ENCODE data around the gene STX10.

Gene STX10

DNA sequence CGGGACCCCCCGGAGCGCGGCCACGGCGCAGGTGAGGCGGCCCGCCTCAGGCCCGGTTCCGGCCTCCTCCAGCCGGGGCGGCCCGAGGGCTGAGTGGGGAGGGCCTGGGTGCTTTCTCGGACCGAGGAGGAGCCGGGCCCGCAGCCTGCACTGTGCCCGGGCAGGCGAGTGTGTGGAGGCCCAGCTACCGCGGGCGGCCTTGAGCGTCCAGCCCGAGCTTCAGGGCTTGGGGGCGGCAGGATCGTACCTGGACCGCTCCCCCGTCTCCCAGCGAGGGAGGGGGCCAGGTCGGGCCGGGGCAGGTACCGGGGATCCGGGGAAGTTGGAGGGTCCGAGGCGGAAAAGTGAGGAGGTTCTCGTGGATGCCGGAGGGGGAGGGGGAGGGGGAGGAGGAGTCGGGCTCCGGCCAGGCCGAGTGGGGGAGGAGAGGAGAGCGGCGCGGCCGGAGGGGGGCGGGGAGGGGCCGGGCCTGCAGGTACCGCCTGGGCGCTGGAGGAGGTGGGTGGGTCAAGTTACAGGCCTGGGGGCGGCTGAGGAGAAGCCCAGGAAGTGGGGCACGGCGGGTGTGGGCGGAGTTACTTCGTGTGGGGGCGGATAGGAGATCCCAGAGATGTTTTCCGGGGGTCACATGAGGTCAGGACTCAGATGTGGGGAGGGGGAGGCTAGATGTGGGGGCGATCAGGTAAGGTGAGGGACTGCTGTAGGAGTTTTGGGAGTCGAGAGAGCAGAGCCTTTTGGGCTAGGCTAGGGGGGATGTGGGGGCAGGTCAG, 31.6 kb downstream of the STX10 start:
- DNase-seq = peak; percentile 49

DNA sequence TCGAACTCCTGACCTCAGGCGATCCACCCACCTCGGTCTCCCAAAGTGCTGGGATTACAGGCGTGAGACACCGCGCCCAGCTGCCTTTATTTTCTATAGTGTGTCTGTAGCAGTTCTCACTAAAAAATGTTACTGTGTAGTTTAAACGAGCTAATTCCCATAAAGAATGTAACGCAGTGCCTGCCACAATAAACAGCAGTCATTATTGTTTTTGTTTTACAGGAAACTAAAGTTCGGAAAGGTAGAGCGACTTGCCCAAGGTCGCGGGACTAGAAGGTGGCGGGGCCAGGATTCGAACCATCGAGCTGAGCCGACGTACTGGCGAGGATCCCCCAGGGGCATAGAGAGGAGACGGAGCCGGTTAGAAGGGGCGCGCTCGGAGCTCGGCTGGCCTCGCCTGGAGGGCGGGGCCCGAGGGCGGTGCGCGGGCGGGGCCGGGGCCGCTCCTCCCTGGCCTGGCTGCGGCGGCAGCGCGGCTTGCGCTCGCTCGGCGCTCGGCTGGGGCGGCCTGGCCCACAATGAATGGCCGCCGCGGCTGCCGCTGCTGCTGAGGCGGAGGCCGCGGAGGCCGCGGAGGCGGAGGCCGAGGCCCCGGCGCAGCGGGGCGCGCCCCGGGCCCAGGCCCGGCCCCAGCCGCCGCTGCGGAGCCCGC, 32.3 kb downstream of the STX10 start, which contains the start of gene NACC1:
TSS of gene NACC1 (plus strand) at position 493 of the 652 bp plus-strand sequence. CDS start 16,944 bp downstream, outside the sequence.
- DNase-seq = peak; percentile 90

DNA sequence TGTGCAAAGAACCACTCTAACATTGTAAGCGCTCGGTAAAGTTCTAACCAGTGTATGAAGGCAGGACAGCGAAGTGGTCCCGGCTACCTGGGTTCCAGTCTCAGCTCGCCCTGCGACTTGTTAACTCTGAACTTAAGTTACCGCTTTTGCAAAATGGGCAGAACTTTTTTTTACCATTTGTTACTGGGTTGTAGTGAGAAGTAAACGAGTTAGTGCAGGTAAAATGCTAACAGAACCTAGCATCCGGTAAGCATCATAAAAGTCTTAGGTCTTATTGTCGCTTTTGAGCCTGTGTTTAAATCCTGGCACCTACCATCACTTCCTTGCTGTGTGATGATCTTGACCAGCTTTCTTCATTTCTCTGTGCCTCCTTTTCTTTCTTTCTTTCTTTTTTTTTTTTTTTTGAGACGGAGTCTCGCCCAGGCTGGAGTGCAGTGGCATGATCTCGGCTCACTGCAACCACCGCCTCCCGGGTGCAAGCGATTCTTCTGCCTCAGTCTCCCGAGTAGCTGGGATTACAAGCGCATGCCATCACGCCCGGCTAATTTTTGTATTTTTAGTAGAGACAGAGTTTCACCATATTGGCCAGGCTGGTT, 32.9 kb downstream of the STX10 start:
- peak; percentile 46 for DNase-seq

DNA sequence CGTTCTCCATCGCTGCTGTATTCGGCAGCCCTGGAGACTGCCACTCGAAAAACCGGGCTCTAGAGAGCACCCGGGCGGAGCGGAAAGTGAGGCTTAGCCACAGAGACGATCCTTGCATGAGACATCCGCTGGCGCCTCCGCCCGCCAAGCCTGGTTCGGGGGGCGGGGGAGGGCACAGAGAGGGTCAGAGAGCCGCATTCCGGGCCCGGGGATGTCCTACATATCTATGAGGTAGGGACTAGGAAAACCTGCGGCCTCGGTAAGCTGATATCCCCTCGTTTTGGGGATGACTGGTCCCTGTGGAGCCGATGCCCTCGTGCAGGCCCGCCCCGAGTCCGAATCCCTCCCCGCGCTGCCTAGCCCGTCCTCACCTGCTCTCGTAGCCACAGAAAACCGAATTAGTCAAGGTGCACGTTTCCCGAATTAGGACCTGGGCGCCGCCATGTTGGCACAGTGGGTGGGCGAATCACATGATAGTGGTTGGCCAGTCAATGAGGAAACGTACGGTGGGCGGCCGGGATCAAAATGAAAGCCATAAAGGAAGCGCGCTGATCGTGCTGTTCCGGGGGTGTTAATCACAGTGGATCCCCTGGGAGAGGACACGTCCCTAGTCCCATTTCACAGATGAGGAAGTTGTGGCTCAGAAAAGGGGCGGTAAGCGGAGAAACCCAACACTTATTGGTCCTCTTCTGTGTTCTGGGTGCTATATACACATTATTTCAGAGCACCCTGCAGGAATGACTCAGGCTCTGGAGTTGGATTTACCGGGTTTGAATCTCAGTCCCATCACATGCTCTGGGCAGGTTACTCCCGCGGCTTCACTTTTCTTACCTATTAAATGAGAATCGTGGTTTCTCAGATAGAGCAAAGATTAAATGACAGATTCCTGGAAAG, 33.6 kb downstream of the STX10 start, which contains the start of gene TRMT1:
TSS of gene TRMT1 (minus strand) at position 459 of the 894 bp plus-strand sequence. CDS start at position 118, 341 bp downstream.
- DNase-seq = peak; percentile 92

DNA sequence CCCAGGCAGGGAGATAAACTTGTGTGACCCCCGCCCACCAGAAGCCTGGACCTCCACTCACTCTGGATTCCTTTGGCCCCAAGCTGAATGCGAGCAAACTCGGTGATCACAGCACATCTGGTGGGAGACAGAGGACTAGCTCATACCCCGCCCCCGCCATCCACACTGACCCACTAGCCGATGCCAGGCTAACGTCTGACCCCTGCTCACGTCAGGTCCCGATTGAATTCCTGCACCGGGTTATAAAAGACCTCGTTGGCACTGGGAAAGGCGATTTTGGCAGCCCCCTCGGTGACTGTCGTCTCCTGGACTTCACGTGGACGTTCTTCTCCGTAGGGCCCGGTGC, 34.3 kb downstream of the STX10 start:
- no peak for DNase-seq

DNA sequence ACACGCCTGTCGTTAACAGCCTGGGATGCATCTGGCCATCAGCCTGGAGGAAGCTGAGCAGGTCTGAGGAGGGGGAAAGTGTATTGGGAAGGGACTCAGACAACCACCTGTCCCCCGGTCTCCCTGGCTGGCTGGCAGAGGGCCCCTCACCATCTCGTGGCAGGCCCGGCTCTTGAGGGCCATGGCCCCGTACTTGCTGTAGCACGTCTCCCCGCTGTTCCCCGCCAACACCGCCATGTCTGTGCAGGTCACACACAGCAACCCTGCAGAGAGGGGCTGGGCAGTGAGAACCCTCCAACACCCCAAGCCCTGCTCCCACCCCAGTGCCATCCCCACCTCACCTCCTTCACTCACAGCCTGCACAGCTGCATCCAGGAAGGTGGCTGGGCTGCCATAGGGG, 37.6 kb downstream of the STX10 start:
- DNase-seq = no peak

DNA sequence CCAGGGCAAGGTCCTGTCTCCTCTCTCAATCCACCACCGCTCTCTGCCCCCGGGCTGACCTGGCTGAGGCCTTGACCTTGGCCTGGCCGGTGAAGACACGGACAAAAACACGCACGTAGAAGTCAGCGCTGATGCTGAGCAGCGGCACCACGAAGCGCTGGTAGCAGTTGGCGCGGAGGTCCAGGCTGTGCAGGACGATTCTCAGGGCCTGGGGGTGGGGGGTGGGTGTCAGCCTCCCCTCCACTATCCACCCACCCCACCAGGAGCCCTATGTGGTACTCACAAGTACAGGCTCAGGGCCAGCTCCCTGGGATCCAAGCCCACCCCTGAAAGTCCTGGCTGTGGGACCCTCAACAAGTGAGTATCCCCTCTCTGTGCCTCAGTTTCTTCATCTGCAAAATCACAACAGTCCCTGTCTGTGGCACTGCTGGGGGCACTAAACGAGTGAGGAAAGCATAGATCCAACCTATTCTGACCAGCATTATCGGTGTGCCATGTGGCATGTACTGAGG, 40.0 kb downstream of the STX10 start:
- DNase-seq = no peak

DNA sequence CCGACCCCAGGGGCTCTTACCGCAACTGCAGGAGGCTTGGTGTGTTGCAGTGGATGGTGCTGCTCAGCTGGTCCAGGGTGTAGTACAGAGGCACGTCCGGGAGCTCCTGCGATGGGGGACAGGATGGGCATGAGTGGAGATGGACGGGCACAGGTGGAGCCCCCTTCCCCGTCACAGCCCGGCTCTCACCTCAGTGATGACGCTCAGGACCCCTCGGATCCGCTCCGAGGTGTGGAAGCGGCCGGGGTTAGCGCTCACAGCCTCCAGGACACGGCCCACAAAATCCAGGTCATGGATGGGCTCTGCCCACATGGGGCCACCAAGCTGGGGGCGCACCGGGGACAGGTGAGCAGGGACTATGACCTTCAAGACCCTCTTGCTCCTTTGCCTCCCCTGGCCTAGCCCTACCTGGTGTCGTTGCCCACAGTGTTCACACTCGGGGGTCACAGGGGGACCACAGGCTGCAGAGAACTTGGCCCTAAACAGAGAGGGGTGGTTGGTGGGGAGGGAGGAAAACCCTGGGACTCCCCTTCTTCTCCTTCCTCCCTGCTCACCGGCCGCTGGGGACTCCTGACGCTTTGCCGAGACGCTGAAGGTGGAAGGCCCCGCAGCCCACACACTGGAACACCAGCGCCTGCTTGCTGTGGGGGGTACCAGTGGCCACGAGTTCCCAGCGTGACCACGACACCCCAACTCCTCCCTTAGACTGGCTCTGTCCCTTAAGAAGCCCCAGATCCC, 40.6 kb downstream of the STX10 start:
- DNase-seq = no peak

DNA sequence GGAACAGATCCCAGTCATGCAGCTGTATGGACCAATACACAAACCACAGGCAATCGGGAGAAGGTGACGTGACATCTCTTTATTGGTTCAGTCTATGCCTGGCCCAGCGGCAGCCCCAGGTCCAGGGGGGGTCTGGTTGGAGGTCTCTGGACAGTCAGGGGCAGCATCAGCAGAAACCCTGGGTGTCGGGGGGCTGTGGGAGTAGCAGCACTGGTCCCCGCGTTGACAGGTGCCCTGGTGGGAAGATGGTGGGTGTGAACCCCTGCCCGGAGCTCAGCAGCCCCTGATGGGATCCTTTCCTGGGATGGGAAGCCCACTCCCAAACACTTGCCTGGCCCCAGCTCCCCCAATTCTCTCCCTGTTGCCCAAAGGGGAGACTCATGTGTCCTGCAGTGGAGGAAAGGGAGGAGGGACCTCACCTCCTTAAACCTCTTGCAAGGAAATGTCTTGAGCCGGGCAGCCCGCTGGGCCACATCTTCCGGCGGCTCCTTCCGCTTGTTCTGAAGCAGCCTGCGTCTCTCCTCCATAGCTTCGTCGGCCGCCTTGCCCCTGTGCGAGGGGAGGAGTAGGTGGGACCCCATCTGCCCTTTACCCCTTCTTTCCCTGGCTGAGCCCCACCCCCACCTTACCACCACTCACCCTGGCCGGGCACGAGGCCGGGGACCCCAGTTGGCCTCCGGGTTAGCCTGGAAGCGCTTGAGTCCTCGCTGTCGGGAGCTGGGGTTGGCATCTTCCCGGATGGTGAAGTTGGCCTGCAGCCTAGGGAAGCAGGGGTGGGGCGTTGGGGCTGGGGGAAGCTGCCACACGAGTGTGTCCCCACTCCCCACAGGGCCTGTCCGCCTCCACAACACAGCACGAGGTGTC, 45.1 kb downstream of the STX10 start:
- peak; percentile 40 for DNase-seq

DNA sequence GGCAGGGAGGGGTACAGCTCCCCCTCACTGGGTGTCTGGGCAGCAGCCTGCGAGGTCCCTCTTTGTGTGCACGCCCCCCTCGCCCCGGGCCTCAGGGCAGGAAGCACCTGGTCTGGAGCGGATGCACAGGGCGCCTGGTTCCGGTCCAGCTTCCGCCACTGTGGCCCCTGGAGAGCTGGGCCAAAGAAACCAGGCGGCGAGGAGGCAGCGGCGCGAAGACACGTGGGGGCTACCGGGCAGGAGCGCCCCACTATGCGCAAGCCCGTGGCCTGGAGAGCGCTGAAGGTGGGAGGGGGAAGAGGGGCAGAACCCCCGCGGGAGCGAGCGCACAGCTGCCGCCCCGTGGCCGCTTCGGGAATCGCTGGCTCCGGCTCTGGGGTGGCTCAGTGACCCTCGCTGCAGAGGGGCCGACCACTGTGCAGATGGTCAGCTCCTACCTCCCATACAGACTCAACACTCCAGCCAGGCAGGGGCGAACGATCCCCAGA, 45.8 kb downstream of the STX10 start:
- DNase-seq = peak; percentile 64

DNA sequence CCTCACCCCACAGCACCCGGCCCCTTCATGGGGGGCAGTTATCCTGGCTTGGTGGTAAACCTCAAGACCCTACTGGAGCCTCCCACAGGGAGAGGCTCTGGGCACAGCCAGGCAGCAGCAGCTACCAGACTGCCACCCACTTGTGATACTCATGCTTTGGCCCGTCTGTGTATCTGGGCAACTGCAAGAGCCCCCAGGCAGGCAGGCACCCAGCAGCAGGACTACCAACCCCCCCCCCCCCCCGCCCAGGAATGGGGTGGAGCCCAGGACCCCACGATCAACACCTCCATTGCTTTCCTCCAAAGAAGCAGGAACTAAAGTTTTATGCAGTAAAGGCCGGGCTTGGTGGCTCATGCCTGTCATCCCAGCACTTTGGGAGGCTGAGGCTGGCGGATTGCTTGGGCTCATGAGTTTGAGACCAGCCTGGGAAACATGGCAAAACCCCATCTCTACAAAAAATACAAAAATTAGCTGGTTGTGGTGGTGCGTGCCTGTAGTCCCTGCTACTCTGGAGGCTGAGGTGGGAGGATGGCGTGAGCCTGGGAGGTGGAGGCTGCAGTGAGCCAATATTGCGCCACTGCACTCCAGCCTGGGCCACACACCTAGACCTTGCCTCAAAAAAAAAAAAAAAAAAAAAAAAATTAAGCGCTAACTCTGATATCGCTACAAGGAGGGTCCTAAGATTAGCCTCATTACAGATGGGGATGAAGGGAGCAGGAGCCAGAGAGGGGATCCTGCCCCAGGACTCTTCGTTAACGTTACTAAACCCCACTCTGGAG, 46.4 kb downstream of the STX10 start:
- no peak for DNase-seq

DNA sequence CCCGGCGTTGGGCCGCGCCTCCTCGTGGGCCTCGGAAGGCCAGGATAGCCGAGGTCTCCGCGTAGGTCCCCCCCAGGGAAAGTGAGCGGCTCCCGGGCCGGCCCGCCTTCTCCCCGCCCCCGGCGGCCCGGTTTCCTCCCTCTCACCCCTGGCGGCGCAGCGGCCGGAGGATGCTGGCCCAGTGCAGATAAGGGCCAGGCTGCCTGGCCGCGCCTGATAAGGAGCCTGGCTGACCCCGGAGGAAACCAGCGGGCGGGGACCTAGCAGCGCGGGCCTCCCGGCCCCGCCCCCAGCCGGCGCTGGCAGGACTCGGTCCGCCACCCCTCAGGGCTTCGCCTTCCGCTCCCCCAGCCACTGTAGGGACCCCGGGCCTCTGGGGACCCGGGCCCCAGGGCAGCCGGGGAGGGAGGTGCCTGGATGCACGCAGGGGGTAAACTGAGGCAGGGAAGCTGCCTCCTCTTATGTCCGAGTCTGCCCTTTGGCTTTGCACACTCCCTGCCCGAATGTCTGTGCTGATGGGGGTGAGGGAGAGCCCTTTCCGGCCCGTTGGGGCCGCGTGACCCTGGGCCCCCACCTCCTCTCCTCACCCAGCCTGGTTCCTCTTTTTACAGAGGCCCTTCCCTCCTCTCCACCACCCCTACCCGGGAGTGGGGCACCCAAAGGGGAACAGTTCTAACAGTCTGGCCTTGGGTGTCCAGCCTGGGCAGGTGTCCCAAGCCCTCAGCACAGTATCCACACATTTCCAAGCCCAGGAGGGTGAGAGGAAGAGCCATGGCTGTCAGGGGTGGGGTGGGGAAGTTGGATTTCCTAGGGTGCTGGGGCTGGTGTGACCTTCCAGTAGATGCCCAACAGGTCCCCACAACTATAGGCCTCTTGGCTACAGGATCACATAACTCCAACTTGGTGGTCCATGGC, 47.3 kb downstream of the STX10 start, which contains the start of gene LYL1:
TSS of gene LYL1 (minus strand) at position 193 of the 915 bp plus-strand sequence. CDS start 1,687 bp downstream, outside the sequence.
- DNase-seq = peak; percentile 47

DNA sequence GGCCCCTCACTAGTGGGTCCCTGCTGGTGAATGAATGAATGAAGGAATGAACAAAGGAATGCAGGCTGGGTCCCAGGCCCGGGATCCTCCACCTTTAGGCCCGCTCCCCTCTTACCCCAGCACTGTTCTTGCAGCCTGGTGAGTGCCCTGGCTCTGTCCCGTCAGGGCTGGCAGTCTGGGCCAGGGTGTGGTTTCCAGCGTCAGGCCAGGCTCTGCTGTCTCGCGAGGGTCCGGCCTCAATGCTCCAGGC, 47.8 kb downstream of the STX10 start:
- no peak for DNase-seq

DNA sequence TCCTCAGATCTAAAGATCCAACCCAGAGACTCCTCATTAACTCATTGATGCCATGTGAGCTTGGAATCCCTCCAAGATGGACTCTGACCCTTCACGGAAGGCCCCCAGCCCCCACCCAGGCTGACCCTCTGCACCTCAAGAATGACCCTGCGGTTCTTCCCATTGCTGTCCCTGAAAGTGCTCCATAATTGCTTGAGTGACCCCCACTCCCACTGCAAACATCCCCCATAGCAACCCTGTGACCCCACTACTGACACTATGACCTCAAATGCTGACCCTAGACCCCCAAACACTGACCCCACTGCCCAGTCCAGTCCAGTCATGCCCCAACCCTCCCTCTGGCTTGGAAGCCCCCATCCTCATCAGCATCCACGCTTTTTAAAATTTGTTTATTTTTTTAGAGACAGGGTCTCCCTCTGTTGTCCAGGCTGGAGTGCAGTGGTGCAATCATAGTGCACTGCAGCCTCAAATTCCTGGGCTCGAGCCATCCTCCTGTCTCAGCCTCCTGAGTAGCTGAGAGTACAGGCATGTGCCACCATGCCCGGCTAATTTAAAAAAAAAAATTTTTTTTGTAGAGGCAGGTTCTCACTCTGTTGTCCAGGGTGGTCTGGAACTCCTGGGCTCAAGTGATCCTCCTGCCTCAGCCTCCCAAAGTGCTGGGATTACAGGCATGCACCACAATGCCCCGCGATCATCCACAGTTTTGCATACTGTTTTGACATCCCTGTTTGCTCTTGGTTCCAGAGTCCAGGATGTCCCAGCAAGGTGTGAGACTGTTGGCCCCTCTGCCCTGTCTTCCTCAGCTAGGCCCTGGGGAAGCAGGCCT, 48.4 kb downstream of the STX10 start:
- no peak for DNase-seq

DNA sequence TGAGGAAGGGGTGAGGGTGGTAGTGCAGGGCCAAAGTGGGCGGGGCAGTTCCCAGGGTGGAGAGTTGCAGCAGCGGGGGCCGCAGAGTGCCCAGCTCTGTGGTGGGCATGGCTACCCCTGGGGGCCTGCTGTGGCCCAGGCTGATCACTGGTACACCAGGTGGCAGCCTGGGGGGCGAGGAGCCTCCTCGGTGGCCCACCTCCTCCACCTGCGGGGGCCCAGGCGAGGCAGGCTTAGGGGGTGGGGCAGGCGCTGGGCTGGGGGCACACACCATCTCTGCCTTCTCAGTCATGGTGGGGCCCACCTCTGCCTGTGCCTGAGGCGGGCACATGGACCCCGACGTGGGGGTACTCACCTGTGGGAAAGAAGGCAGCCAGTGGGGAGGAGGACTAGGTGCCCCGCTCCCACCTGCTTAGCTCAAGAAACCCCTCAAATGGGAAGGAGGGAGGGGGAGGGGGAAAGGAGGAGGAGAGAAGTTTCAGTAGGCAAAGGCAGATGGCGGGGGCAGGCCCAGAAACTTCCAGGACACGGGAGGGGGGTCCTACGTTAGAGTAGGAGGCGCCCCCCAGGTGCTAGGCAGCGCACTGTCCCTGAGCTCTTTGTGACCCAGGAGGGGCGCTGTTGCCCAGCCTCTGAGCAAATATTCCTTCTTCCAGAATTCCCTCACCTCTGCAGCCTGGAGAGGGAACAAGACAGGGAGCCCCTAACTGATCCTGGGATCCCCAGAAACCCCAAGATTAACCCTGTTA, 49.2 kb downstream of the STX10 start:
- DNase-seq = no peak

DNA sequence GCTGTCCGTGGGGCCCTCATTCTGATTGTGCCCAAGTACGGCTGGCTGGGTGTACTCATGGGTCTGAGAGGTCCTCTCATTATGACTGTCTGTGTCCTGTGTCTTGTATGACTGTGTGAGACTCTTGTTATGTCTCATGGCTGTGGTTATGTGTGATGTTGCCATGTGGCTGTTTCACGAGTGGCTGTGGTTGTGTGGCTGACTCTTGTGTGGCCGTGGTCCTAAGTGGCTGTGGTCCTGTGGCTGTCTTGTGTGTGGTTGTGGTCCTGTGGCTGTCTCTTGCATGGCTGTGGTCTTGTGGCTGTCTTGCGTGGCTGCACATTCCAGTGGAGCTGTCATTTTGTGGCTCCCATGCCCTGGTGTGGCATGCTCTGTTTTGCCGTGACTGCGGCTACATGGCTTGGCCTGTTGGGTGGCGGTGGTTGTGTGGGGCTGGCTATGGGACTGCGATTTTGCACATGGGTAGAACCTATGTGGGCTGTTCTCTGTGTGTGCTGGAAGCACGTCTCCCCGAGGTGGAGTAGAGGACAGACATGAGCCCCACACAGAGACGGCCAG, 50.1 kb downstream of the STX10 start:
- peak; percentile 88 for DNase-seq
